Activated CD4-positive, alpha-beta T cell treated with anti-CD3 and anti-CD28 coated beads, Interleukin-2, amount 10 ng/mL, durations not matched to agents 7 days and 5 days (primary cell): ENCODE measurements around the gene KCNMA1. TPM values are rescaled to one million over a fixed set of nuclear protein-coding genes. Genes with fewer than 3 reads are reported as not detected.

ENCODE experiments used
- CTCF ChIA-PET: fragments of 350-600 bp; sonication (Branson Sonifier 250); formaldehyde crosslinking; loops from one replicate; lab custom pipeline; 2021; ENCODE audit warnings: antibody characterized with exemption; lab: Charles Lee
- POLR2A ChIA-PET: fragments of 350-600 bp; sonication (Branson Sonifier 250); formaldehyde crosslinking; loops from one replicate; lab custom pipeline; 2021; ENCODE audit warnings: antibody characterized with exemption; lab: Charles Lee
- DNase-seq: peaks from one replicate; pipeline ENCODE4 v3.0.0-alpha.2; 2020
- H3K27ac Mint-ChIP-seq: one replicate; pipeline ENCODE4 v1.8.0; 2021; ENCODE audit warnings: mild to moderate bottlenecking, moderate library complexity, mixed read lengths
- H3K27me3 Mint-ChIP-seq: one replicate; pipeline ENCODE4 v1.8.0; 2021; ENCODE audit warnings: mixed read lengths
- H3K36me3 Mint-ChIP-seq: one replicate; pipeline ENCODE4 v1.8.0; 2021; ENCODE audit warnings: low read depth, mixed read lengths
- H3K4me1 Mint-ChIP-seq: one replicate; pipeline ENCODE4 v1.8.0; 2021; ENCODE audit warnings: mixed read lengths
- H3K4me3 Mint-ChIP-seq: one replicate; pipeline ENCODE4 v1.8.0; 2021; ENCODE audit warnings: mild to moderate bottlenecking, moderate library complexity, mixed read lengths
- H3K9me3 Mint-ChIP-seq: one replicate; pipeline ENCODE4 v1.8.0; 2021; ENCODE audit warnings: mixed read lengths
- total RNA-seq, 2 experiments: library from RNA; stranded (reverse); gene quantifications; one replicate each; pipeline ENCODE4 v1.2.3, GENCODE V29; 2021

The KCNMA1 gene
- total RNA-seq, 2 experiments from 2014 or later = not detected

GRCh38 chr10:76976142-76976541, 661.5 kb downstream of the KCNMA1 start:
- H3K9me3 Mint-ChIP-seq = no peaks in the 10 kb centered on the region
- H3K36me3 Mint-ChIP-seq = no peaks in the 10 kb centered on the region
- ChIA-PET POLR2A (no interaction called here), CTCF (interaction anchor here (0.7 kb wide), 1 partner anchor 805 kb away, joined by 3 read pairs; no protein-coding TSS in a partner anchor)
- no peaks in the 10 kb centered on the region for H3K4me1 Mint-ChIP-seq
- H3K27me3 Mint-ChIP-seq = no peaks in the 10 kb centered on the region
- no peak overlapping the region for H3K27ac Mint-ChIP-seq
- DNase-seq = no peak
- H3K4me3 Mint-ChIP-seq = no peak overlapping the region

- Mint-ChIP-seq H3K27me3 (no peaks in the 10 kb centered on the region), H3K9me3 (no peaks in the 10 kb centered on the region), H3K36me3 (no peaks in the 10 kb centered on the region), H3K4me3 (no peak overlapping the region), H3K27ac (no peak overlapping the region), H3K4me1 (no peaks in the 10 kb centered on the region)
- ChIA-PET CTCF (no interaction called here), POLR2A (no interaction called here)
- DNase-seq = no peak
Observed at GRCh38 chr10:76975126-76975525, 662.5 kb downstream of the KCNMA1 start.

DNA sequence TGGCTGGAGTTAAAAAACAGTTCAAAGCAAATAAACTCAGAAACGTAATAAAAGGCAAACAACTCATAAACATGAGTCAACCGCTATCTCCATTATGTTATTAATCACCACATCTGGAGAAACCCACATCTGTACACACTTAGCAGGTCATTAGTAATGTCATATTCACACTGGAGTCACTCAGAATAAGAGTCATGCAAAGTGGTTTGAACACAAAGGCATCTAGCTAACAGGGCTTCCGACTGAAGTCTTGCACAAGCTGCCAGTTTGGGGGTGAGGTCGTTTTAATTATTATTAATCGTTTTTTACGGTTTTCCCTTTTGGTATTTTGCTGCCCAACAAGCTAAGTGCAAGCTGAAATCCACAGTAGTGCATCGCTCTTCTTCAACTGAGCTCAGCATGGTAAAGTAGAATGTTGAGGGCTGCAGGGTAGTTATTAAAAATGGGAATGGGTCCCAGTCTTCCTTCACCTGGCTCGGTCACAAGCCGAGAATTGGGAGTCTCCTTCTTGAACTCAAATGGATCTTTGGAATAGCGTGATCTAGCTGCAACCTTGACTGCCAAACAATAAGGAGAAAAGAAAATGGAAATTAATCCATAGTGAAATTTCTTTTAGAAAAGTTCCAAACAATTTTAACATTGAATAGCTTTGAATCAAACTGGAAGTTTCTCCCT, 663.5 kb downstream of the KCNMA1 start:
- Mint-ChIP-seq H3K27ac (no peak overlapping the region), H3K27me3 (no peaks in the 10 kb centered on the region), H3K9me3 (no peaks in the 10 kb centered on the region), H3K4me1 (no peaks in the 10 kb centered on the region), H3K36me3 (no peaks in the 10 kb centered on the region), H3K4me3 (no peak overlapping the region)
- DNase-seq = no peak
- CTCF ChIA-PET = no interaction called here
- POLR2A ChIA-PET = no interaction called here

GRCh38 chr10:76973091-76974016, 664.3 kb downstream of the KCNMA1 start:
- H3K27me3 Mint-ChIP-seq = no peaks in the 10 kb centered on the region
- H3K27ac Mint-ChIP-seq = no peak overlapping the region
- no peak for DNase-seq
- POLR2A ChIA-PET = no interaction called here
- H3K4me3 Mint-ChIP-seq = no peak overlapping the region
- no peaks in the 10 kb centered on the region for H3K9me3 Mint-ChIP-seq
- no peaks in the 10 kb centered on the region for H3K36me3 Mint-ChIP-seq
- no peaks in the 10 kb centered on the region for H3K4me1 Mint-ChIP-seq
- CTCF ChIA-PET = no interaction called here

DNA sequence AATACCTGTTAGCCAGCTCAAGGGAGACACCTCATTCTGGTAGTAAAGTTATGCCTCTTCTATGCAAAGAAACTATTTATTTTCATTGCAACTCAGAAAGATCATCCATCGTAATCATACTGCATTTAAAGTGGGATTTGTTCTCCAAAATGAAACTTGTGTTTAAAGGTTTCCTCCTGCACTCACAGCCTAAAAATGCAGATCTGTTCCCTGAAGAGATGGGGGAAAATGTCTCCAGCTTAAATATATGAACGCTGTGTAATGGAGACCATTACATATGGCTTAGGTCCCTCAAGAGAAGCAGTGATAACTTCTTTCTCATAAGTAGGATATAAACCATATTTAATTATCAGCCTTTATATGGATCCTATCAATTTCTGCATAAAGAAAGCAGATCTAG, 665.1 kb downstream of the KCNMA1 start:
- no peak for DNase-seq
- H3K27me3 Mint-ChIP-seq = no peaks in the 10 kb centered on the region
- H3K4me1 Mint-ChIP-seq = no peaks in the 10 kb centered on the region
- H3K4me3 Mint-ChIP-seq = no peak overlapping the region
- H3K27ac Mint-ChIP-seq = no peak overlapping the region
- no peaks in the 10 kb centered on the region for H3K36me3 Mint-ChIP-seq
- no peaks in the 10 kb centered on the region for H3K9me3 Mint-ChIP-seq
- ChIA-PET CTCF (no interaction called here), POLR2A (no interaction called here)

GRCh38 chr10:76971547-76972170, 665.9 kb downstream of the KCNMA1 start:
- DNase-seq = no peak
- no peaks in the 10 kb centered on the region for H3K9me3 Mint-ChIP-seq
- ChIA-PET POLR2A (no interaction called here), CTCF (no interaction called here)
- H3K4me1 Mint-ChIP-seq = no peaks in the 10 kb centered on the region
- H3K27ac Mint-ChIP-seq = no peak overlapping the region
- no peaks in the 10 kb centered on the region for H3K27me3 Mint-ChIP-seq
- no peaks in the 10 kb centered on the region for H3K36me3 Mint-ChIP-seq
- no peak overlapping the region for H3K4me3 Mint-ChIP-seq

DNA sequence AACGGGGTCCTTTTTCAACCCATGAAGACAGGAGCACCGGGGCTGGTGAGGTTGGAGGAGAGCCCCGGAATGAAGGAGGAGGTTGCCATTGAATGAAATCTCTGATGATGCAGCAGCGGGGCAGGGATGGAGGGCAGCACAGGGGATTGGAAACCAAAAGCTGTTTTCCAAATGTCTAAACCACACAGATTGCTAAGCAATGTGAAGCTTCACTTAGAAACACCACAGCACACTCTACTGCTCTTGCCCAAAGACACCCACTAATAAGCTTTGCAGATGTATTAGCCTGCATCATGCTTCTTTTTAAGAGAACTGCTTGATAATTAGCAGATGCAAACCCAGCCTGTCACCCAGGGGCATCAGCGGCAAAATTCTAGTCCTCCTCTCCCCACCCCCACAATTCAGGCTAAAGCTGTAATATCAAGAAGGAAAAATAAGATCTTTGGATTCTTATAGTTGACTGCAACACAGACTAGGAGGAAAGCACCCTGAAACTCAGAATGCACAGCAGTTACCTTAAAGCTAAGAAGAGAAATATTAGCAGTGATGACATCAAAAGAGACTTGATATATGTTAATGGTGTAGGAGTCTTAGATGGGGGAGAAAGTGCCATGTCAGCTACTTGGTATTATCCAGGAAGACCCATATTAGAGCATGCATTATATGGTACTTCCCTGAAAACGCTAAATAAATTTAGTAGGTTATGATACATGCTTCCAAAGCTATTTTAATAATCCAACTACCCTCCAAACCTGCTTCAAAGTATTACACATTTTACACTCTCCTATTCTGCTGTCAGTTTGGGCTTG, 666.7 kb downstream of the KCNMA1 start:
- no peaks in the 10 kb centered on the region for H3K4me1 Mint-ChIP-seq
- CTCF ChIA-PET = interaction anchor here (0.6 kb wide), 1 partner anchor 227 kb away, joined by 3 read pairs; no protein-coding TSS in a partner anchor
- H3K27ac Mint-ChIP-seq = no peak overlapping the region
- H3K9me3 Mint-ChIP-seq = no peaks in the 10 kb centered on the region
- H3K27me3 Mint-ChIP-seq = no peaks in the 10 kb centered on the region
- POLR2A ChIA-PET = no interaction called here
- no peak overlapping the region for H3K4me3 Mint-ChIP-seq
- DNase-seq = no peak
- no peaks in the 10 kb centered on the region for H3K36me3 Mint-ChIP-seq

DNA sequence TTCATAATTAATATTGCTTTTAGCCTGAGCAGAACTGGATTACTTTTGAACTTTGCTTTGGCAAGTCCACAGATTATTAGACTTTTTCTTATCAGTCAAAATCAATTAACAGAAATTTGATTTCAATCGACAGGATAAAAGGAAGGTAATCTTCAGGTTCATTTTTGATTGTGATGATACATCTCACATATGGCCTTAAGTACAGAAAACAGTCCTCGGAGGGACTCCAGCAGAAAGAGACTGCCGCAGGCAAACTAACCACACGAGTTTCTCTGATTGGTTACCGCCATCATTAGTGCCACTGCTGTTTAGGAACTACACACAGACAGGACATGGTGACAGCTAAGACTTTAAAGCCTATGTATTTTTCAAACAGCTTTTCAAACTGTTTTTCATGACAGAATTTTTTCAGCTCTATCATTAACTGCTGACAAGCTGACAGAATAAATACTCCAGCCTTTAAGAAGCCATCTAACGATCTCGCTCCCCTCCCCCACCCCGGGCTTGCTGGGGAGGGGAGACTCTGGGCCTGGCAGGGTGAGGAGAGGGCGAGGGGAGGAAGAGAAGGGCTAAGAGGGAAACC, 668.2 kb downstream of the KCNMA1 start:
- POLR2A ChIA-PET = no interaction called here

GRCh38 chr10:76968483-76968882, 669.1 kb downstream of the KCNMA1 start:
- no peaks in the 10 kb centered on the region for H3K9me3 Mint-ChIP-seq
- H3K4me3 Mint-ChIP-seq = no peak overlapping the region
- no peak for DNase-seq
- ChIA-PET POLR2A (no interaction called here), CTCF (no interaction called here)
- no peaks in the 10 kb centered on the region for H3K36me3 Mint-ChIP-seq
- H3K27ac Mint-ChIP-seq = no peak overlapping the region
- H3K4me1 Mint-ChIP-seq = no peaks in the 10 kb centered on the region
- no peaks in the 10 kb centered on the region for H3K27me3 Mint-ChIP-seq

More for the DNA sequence above, 668.2 kb downstream of the KCNMA1 start:
- no peaks in the 10 kb centered on the region for H3K4me1 Mint-ChIP-seq
- no peaks in the 10 kb centered on the region for H3K36me3 Mint-ChIP-seq
- no peaks in the 10 kb centered on the region for H3K27me3 Mint-ChIP-seq
- CTCF ChIA-PET = no interaction called here
- no peak for DNase-seq
- H3K27ac Mint-ChIP-seq = no peak overlapping the region
- no peak overlapping the region for H3K4me3 Mint-ChIP-seq
- no peaks in the 10 kb centered on the region for H3K9me3 Mint-ChIP-seq

DNA sequence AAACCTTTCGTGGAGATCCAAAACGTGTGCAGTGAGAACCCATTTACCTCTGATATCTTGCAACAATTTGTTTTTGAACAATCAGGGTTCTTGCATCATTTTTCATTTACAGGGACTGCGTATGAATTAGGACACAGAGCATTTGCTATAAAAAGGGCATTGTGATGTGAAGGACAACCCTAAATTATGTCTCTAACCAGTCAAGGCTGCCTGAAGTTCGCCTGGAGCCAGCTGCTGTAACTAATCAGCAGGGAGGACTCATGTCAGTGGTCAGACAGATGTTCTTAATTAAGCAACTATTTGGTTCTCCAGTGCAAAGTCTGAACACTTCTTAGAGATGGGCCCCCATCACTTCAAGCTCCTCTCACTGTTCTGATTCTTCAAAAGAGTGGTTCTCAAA, 674.8 kb downstream of the KCNMA1 start:
- CTCF ChIA-PET = no interaction called here
- H3K27ac Mint-ChIP-seq = no peak overlapping the region
- H3K4me1 Mint-ChIP-seq = no peaks in the 10 kb centered on the region
- POLR2A ChIA-PET = no interaction called here
- H3K4me3 Mint-ChIP-seq = no peak overlapping the region
- peaks cover 5% of the 10 kb centered on the region for H3K27me3 Mint-ChIP-seq
- no peaks in the 10 kb centered on the region for H3K36me3 Mint-ChIP-seq
- DNase-seq = no peak
- H3K9me3 Mint-ChIP-seq = no peaks in the 10 kb centered on the region

DNA sequence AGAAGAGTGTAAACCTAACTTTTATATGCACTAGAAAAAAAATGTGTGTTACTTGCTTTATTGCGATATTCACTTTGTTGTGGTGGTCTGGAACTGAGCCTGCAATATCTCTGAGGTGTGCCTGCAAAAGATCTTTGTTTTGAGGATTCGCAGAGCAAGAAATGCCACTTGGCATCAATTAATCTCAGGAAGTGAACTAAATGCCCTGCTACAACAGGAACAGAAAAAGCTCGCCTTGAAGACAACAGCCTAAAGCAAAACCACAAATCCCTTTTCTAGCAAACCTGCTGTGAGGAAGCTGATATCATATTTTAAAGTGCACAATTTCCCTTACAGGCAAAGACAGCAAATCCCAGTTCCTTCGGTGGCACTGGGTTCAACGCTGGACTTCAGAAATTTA, 675.8 kb downstream of the KCNMA1 start:
- no peaks in the 10 kb centered on the region for H3K9me3 Mint-ChIP-seq
- POLR2A ChIA-PET = no interaction called here
- no peaks in the 10 kb centered on the region for H3K36me3 Mint-ChIP-seq
- H3K27ac Mint-ChIP-seq = no peak overlapping the region
- no peak for DNase-seq
- H3K4me1 Mint-ChIP-seq = no peaks in the 10 kb centered on the region
- H3K27me3 Mint-ChIP-seq = peaks cover 5% of the 10 kb centered on the region
- H3K4me3 Mint-ChIP-seq = no peak overlapping the region
- CTCF ChIA-PET = no interaction called here

GRCh38 chr10:76959111-76959510, 678.5 kb downstream of the KCNMA1 start:
- Mint-ChIP-seq H3K4me3 (no peak overlapping the region), H3K27ac (no peak overlapping the region), H3K36me3 (no peaks in the 10 kb centered on the region), H3K9me3 (no peaks in the 10 kb centered on the region), H3K4me1 (no peaks in the 10 kb centered on the region), H3K27me3 (peaks cover 5% of the 10 kb centered on the region)
- no peak for DNase-seq
- POLR2A ChIA-PET = no interaction called here
- CTCF ChIA-PET = no interaction called here
